Measurements from ENCODE around the gene B3GALT6.
"Not testable (repeated sequence)": the region's sequence is repeated elsewhere in the genome, so short reads cannot be mapped to it uniquely, and the experiment has no call there.

Gene B3GALT6

DNA sequence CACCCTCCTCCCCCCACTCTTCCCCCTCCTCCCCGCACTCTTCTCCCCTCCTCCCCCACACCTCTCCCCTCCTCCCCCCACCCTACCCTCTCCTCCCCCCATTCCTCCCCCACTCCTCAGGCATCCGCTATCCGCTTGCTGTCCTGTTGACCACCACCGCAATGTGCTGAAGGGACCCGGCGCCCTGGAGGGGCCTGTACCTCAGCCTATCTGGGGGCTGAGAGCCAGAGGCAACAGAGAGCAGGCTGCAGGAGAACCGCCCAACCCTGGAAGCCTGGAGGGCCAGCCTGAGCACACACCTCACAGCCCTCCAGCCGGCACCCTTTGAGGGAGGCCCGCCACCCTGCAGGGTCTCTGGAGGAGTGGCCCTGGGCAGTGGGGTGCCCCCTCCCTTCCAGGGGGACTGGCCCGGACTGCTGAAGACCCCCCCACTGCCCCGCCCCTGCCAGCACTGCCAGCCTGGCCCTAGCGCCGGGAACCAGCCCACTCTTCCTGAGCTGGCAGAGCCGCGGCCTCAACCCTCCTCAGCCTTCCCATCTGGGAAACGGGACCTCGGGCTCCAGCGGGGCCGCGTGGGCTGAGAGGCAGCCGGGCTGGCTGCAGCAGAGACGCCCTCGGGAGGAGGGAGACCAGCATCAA lies 13.3 kb downstream of the B3GALT6 start:
- TF ChIP-seq CTCF (conservative IDR thresholded peaks at IDR 0.05; ENCODE audit: low read depth, low read length) = no peak
- no peak for DNase-seq (ENCODE audit: low read depth)
- no peak overlapping the region for H3K4me3 ChIP-seq (ENCODE audit: low read length)

GRCh38 chr1:1245817-1246576 lies 14.0 kb downstream of the B3GALT6 start:
- TF ChIP-seq CTCF (conservative IDR thresholded peaks at IDR 0.05; ENCODE audit: low read depth, low read length) = no peak
- DNase-seq (ENCODE audit: low read depth) = no peak
- H3K4me3 ChIP-seq (ENCODE audit: low read length) = no peak overlapping the region

DNA sequence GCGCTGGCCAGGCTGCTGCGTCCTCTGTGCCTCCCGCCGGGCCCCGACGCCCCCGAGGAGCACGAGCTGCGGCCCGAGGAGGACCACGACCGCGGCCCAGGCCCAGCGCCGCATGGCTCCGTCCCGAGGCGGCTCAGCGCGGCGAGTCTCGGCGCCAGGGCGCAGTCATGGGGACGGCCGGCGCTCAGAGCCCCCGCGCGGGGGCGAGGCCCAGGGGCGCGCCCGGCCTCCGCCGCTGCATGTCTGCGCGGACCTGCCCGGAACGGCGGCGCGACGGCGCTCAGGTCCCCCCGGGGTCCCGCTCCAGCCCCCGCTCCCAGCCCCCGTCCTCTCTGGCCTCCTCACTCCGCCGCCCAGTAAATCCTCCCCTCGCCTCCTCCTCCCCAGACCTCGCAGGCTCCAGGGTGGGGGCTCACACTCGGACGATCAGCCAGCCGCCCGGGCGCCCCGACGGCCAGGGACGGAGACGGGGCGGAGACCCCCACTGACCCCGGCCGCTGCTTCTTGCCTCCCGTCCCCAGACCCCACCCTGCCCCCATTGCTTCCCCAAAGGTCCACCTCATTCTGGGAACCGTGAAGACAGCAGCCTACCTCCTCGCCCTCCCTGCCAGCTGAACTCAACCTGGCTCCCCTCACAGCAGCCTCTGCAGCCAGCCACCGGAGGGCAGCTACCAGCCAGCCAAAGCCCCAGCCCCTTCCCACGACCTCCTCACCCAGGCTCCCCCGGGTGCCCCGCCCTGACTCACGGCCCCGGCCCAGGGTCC lies 14.7 kb downstream of the B3GALT6 start, which contains the start of gene C1QTNF12:
Gene C1QTNF12, minus strand, starts transcription at position 146 of the 764 bp plus-strand sequence. Its CDS starts 32 bp downstream, at position 114.
- TF ChIP-seq CTCF (conservative IDR thresholded peaks at IDR 0.05; ENCODE audit: low read depth, low read length) = no peak
- DNase-seq (ENCODE audit: low read depth) = no peak
- no peak within 1 kb of the TSS for H3K4me3 ChIP-seq (ENCODE audit: low read length)

DNA sequence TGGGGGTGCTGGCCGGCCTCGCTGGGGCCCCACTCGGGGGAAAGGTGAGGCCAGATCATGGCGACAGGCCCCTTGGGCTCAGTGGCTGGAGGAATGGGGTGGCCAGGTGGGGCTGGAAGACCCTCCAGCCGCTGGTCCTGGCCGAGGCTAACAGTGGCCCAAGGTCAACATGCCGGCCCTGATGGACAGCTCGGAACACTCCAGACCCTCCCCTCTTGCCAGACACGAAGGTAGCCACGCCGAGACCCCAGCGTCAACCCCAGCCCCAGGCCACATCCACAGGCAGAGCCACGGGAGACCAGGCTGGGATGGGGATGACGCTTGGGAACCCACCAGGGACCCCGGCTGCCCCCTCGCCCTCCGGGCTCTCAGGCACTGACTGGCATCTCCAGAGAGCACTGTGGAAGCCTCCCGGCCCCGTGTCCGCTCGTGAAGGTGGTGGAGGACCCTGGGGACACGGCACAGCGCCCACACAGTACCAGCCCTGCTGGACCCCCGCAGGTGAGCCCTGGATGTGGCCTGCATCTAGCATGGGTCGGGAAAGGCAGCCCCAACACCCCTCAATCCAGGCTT lies 15.4 kb downstream of the B3GALT6 start:
- H3K4me3 ChIP-seq (ENCODE audit: low read length) = no peak overlapping the region
- TF ChIP-seq CTCF (conservative IDR thresholded peaks at IDR 0.05; ENCODE audit: low read depth, low read length) = no peak
- DNase-seq (ENCODE audit: low read depth) = no peak

- DNase-seq (ENCODE audit: low read depth); H3K4me3 ChIP-seq (ENCODE audit: low read length): not testable (repeated sequence)
Observed at GRCh38 chr1:1248009-1248913, 16.2 kb downstream of the B3GALT6 start.

DNA sequence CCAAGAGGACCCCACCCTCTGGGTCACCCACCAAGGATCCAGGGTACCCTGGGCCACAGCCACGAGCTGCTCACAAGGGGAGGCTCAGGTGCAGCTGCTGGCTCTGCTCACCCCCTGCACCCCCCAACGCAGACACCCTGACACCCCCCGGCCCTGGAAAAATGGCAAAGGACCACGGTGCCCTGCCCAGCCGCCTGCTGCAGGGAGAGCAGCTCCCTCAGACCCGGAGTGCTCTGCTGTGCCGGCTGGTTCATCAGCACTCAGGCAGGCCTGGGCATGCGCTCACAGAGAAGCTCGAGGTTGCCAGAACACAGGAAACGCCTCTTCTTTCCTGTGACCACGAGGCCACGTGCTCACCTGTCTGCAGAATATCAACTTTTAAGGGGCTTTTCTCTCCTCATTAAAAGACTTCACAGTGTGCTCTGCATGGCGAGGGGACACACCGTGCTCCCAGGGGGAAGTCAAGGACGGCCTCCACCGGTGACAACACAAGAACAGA lies 18.8 kb downstream of the B3GALT6 start:
- H3K4me3 ChIP-seq (ENCODE audit: low read length) = no peak overlapping the region
- TF ChIP-seq CTCF (conservative IDR thresholded peaks at IDR 0.05; ENCODE audit: low read depth, low read length) = no peak
- DNase-seq (ENCODE audit: low read depth) = no peak
